Endothelial cell (in vitro differentiated cells): ENCODE measurements around the gene ADRA1B. TPM values are rescaled to one million over a fixed set of nuclear protein-coding genes. Genes with fewer than 3 reads are reported as not detected.

ENCODE experiments used
- DNase-seq: peaks from one replicate; pipeline ENCODE4 v3.0.0; 2021; ENCODE audit warnings: low spot score
- H3K27ac Mint-ChIP-seq: one replicate; pipeline ENCODE4 v1.8.0; 2021; ENCODE audit warnings: mixed read lengths, inconsistent platforms; ENCODE audit not compliant: unreplicated experiment
- H3K27me3 Mint-ChIP-seq: one replicate; pipeline ENCODE4 v1.8.0; 2021; ENCODE audit warnings: mild to moderate bottlenecking, moderate library complexity, mixed read lengths, inconsistent platforms; ENCODE audit not compliant: unreplicated experiment
- H3K36me3 Mint-ChIP-seq: one replicate; pipeline ENCODE4 v1.8.0; 2021; ENCODE audit warnings: mild to moderate bottlenecking, low read depth, mixed read lengths, inconsistent platforms; ENCODE audit not compliant: unreplicated experiment
- H3K4me1 Mint-ChIP-seq: one replicate; pipeline ENCODE4 v1.8.0; 2021; ENCODE audit warnings: mild to moderate bottlenecking, mixed read lengths, inconsistent platforms; ENCODE audit not compliant: unreplicated experiment
- H3K4me3 Mint-ChIP-seq: one replicate; pipeline ENCODE4 v1.8.0; 2021; ENCODE audit warnings: mild to moderate bottlenecking, mixed read lengths, inconsistent platforms; ENCODE audit not compliant: unreplicated experiment
- H3K9me3 Mint-ChIP-seq: one replicate; pipeline ENCODE4 v1.8.0; 2021; ENCODE audit warnings: mixed read lengths, inconsistent platforms; ENCODE audit not compliant: unreplicated experiment
- CTCF ChIP-seq: fragments of 200-600 bp; sonication (generic); IDR thresholded peaks from one replicate; pipeline ENCODE4 v1.5.0; 2021; ENCODE audit warnings: antibody characterized with exemption; ENCODE audit not compliant: unreplicated experiment
- total RNA-seq: library from RNA; stranded (reverse); fragmentation: NEBNext Ultra II Directional; extraction: Animal tissue kit (Norgen Biotek cat#: 25700); gene quantifications from one replicate; pipeline ENCODE4 v1.2.1, GENCODE V29; 2021; ENCODE audit not compliant: unreplicated experiment

Gene ADRA1B
- total RNA-seq, 1 donor from 2014 or later = not detected

GRCh38 chr5:159935946-159936345, 19.7 kb downstream of the ADRA1B start:
- Mint-ChIP-seq H3K4me3 (no peak overlapping the region), H3K27ac (no peak overlapping the region), H3K36me3 (no peaks in the 10 kb centered on the region), H3K4me1 (peaks cover 6% of the 10 kb centered on the region), H3K9me3 (no peaks in the 10 kb centered on the region), H3K27me3 (no peaks in the 10 kb centered on the region)
- DNase-seq = no peak
- TF ChIP-seq CTCF = no peak

DNA sequence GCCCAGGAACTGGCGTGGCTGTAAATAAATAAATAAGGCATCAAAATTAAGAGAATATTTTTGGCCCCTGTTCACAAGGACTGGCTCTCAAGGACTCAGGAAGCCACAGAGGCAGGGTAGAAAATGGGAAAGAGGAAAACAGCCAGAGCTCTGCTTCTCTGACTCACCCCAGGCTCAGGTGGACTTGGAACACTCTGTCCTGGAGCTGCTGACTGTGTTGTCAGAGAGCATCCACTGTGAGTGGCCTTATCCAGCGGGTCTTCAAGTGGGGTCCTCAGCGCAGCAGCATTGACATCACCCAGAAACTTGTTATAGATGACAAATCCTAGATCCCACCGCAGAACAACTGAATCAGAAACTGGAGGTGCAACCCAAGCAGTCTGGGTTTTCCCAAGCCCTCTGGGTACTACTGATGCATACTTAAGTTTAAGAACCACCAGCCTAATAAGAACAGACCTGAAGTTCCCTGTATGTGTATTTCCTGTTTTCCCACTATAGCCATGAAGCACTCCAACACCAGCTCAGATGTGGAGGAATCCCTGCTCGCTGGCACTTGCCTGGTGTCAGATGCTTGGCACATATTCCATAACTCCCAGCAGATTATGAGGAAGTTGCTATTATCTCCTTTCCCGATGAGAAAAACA, 20.5 kb downstream of the ADRA1B start:
- TF ChIP-seq CTCF = no peak
- H3K4me1 Mint-ChIP-seq = peaks cover 6% of the 10 kb centered on the region
- no peak for DNase-seq
- no peaks in the 10 kb centered on the region for H3K36me3 Mint-ChIP-seq
- H3K9me3 Mint-ChIP-seq = no peaks in the 10 kb centered on the region
- no peak overlapping the region for H3K27ac Mint-ChIP-seq
- no peaks in the 10 kb centered on the region for H3K27me3 Mint-ChIP-seq
- no peak overlapping the region for H3K4me3 Mint-ChIP-seq

DNA sequence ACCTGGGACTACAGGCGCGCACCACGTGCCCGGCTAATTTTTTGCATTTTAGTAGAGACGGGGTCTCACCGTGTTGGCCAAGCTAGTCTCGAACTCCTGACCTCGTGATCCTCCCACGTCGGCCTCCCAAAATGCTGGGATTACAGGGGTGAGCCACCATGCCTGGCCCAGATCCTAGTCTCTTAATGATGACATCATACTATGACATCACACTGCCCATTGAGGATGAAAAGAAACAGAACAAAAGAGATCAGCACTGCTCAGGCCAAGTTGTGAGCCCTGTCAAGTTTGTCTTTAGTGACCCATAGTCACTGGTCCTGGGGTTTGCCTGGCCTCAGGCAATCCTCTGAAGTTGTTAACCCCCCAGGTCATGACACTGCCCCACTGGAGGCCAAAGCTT, 21.3 kb downstream of the ADRA1B start:
- Mint-ChIP-seq H3K9me3 (no peaks in the 10 kb centered on the region), H3K4me3 (no peak overlapping the region), H3K27ac (no peak overlapping the region), H3K27me3 (no peaks in the 10 kb centered on the region), H3K4me1 (peaks cover 6% of the 10 kb centered on the region), H3K36me3 (no peaks in the 10 kb centered on the region)
- DNase-seq = no peak
- TF ChIP-seq CTCF = no peak

DNA sequence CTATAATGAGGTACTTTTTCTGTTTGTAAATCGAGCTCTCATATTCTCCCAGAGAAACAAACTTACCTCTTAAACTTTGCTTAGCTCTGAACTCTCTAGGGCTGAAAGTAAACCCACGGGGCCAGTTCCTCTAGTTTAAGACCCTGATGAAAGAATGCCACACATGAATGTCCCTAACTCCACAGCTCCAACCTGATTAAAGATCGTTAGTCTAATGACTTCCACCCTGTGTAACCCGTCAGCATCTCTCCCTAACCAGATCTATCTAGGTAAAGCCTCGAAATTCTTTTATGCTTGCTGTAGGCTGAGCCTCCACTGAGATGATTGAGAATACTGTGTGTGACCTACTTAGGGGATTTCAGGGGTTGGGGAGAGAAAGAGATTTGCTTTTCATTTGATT, 27.0 kb downstream of the ADRA1B start:
- no peaks in the 10 kb centered on the region for H3K9me3 Mint-ChIP-seq
- DNase-seq = no peak
- H3K27me3 Mint-ChIP-seq = no peaks in the 10 kb centered on the region
- TF ChIP-seq CTCF = no peak
- peaks cover 6% of the 10 kb centered on the region for H3K4me1 Mint-ChIP-seq
- no peaks in the 10 kb centered on the region for H3K36me3 Mint-ChIP-seq
- H3K4me3 Mint-ChIP-seq = no peak overlapping the region
- no peak overlapping the region for H3K27ac Mint-ChIP-seq

- no peaks in the 10 kb centered on the region for H3K27me3 Mint-ChIP-seq
- peaks cover 6% of the 10 kb centered on the region for H3K4me1 Mint-ChIP-seq
- no peak for DNase-seq
- no peak overlapping the region for H3K4me3 Mint-ChIP-seq
- TF ChIP-seq CTCF = no peak
- no peak overlapping the region for H3K27ac Mint-ChIP-seq
- H3K9me3 Mint-ChIP-seq = no peaks in the 10 kb centered on the region
- H3K36me3 Mint-ChIP-seq = no peaks in the 10 kb centered on the region
Observed at GRCh38 chr5:159944056-159944600, 27.8 kb downstream of the ADRA1B start.
